GM19328 (cell line): ENCODE results near the gene TIMM17A.
"Not testable (repeated sequence)": the region's sequence is repeated elsewhere in the genome, so short reads cannot be mapped to it uniquely, and the experiment has no call there.

ENCODE experiments used
- ATAC-seq: cut with Tn5 transposase; IDR thresholded peaks from one replicate; pipeline ENCODE4 v1.9.1; 2021; ENCODE audit warnings: mild to moderate bottlenecking, moderate library complexity; ENCODE audit not compliant: unreplicated experiment

TIMM17A gene

GRCh38 chr1:202014060-202014459 is 58.8 kb downstream of the TIMM17A start:
- no peak for ATAC-seq

- no peak for ATAC-seq
These were observed 59.8 kb downstream of the TIMM17A start for GRCh38 chr1:202014915-202015661.

- no peak for ATAC-seq
These were observed 60.3 kb downstream of the TIMM17A start for GRCh38 chr1:202015662-202015937.

GRCh38 chr1:202016022-202016810 is 60.9 kb downstream of the TIMM17A start:
- no peak for ATAC-seq

- no peak for ATAC-seq
These were observed 61.8 kb downstream of the TIMM17A start for GRCh38 chr1:202016811-202017748.

- ATAC-seq: no peak
These were observed 62.6 kb downstream of the TIMM17A start for GRCh38 chr1:202017749-202018467.

GRCh38 chr1:202018468-202019234 is 63.3 kb downstream of the TIMM17A start:
- no peak for ATAC-seq

GRCh38 chr1:202019235-202019558 is 63.9 kb downstream of the TIMM17A start:
- not testable (repeated sequence) for ATAC-seq
